NK-92 (cell line): ENCODE results near the gene MAML3.

ENCODE experiments used
- DNase-seq: peaks from one replicate; lab custom pipeline; 2025; ENCODE audit not compliant: unreplicated experiment; lab: John Stamatoyannopoulos, UW

The MAML3 gene

DNA sequence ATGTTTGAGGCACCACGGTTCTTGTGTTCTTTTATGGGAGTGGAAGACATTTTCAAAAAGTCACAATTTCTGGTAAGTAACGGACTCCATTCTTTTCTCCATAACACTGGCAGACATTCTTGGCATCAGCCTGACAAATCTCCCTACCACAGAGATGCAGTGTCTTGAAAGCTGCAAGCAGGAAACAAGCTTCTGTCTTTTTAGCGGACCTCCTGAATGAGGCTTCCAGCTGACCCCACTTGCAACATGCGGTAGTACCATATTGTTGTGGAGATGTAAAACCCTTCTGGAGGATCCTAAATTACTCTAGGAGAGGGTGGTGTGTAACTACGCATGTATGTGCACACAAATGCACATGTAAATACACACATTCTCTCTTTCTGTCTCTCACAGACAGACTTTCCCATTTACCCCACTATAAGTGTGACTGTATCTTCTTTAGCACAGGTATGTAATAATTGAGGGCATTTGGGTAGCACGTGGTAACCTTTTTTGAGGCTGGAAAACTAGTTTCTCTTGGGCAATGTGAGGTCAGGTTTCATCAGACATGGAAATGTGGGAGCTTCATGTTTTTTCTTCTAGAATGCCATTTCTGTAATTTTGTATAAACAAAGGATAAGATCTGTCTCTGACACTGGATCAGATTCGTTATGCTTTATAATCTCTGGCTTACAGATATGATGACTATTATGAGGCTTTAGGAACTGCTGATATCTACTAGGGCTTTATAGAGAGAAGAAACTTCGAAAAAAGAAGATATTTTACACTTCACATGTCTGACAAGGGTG lies 358.3 kb downstream of the MAML3 start:
- DNase-seq: no peak

DNA sequence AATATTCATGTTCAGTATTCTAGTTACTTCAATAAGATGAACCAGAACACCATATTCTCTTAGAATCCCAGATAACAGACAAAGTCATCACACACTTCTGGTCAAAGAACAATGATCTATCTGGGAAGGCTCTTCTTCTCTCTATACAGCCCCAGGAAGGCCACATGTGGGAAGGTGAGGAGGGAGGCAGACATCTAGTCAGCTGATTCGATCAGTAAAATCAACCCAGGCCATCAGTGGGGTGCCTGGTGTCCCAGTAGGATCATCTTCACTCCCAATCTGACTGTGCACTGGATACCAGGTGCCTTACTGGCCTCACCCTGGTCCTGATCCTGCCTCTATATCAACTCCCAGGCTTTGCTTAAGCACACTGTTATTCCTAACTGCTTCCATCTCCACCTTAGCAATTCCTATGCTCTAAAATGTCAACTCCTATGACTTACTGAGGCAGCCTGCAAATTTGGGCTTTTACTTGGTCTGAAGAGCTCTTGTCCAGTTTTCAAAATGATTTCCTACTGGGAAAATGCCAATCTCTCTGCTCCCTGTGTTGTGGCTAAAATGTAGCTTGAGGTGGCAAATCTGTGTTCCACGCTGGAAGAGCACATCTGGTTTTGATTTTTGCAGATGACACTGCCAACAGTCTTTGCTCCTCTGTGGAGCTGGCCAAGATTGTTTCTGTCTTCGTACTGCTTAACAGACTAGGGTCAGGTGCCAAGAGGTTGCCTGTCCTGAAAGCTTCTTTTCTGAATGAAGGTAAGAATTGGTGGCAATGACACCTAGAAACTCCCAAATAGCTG lies 359.6 kb downstream of the MAML3 start:
- DNase-seq: no peak

- no peak for DNase-seq
These were observed 362.3 kb downstream of the MAML3 start for GRCh38 chr4:139791681-139792080.

DNA sequence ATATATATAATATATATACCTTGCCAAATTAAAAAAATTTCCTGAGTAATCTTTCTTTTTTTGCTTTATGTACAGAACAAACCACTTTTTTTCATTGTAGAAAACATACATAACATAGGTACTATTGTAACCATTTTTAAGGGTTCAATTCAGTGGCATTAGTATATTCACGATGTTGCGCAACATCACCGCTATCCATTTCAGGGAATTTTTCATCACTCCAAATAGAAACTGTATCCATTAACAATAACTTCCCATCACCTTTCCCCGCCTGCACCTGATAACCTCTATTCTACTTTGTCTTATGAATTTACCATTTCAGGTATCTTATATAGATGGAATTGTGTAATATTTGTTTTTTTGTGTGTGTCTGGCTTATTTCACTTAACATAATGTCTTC lies 363.7 kb downstream of the MAML3 start:
- no peak for DNase-seq

DNA sequence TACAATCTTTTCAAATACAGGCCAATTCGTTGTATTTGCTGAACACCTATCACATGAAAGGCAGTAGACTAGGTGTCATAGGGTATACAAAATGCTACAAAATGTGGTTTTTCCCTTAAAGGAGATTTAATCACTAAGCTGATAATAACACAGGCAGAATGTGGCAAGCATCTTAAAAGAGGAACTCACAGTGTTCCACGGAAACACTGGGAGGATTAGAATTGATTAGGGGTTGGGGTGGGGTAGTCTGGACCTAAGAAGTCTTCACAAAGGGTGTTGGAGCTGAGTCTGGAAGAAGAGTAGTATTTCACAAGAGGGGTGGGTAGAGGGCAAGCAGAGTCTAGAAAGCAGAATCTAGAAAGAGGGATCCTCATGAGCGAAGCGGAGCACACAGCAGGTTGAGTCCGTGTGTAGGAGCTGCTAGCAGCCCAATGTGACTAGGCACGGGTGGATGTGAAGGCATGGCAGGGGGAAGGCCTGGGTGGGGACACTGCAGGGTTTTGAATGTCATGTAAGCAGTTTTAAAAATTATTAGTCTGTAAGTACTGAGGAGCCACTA lies 364.8 kb downstream of the MAML3 start:
- no peak for DNase-seq

DNA sequence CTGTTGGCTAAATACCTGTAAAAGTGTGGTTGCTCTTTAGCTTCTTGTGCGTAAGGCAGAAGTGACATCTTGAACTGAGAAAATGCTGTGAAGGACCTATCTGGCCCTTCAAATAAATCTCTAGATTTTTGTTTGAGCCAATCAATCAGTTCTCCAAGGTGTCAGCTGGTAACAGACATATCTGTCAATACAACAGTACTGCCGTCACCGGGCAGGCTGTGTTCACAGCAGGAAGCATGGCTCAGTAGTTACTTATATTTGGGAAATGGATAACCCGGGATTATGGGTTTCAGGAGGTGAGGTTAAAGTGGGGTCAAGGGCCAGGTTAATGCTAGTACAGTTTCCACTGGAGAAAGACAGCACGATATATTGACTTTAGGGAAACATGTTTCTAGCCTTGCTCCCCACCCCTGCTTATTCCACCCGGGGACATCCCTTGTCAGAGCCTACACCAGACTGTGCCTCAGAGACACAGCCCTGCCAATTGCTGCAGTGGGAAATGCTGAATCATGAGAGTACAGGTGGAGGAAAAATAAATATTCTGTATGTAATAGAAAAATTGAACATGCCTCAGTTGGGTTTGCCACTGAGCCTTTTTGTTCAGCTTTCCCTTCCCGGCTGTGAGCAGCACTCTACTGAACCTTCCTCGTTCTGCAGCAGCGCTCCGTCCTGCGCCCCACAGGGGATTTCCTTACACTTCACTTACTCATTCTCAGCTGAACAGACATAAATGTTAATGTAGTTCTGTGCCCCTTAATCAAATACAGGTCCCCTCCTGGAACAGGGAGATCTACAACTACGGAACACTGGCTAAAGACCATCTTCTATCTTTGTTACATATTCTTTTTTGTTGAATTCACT lies 367.3 kb downstream of the MAML3 start:
- no peak for DNase-seq

DNA sequence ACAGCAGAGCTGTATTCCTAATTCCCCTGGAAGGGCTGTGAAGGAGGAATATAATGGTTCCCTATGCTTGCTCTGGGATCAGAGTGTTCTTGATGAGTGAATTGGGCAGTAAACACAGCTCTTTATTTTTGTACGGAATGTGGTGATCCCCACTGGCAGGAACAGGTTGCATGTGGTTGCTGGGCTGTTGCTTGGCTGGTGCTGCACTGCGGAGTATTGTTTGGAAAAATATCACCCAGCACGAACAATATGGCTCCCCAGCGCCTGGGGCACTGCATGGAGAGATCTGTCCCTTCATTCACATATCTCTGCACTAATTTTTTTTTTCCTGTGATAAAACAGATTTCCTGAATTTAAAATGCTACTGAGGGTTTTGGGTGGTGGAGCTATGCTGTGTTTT lies 368.6 kb downstream of the MAML3 start:
- no peak for DNase-seq

DNA sequence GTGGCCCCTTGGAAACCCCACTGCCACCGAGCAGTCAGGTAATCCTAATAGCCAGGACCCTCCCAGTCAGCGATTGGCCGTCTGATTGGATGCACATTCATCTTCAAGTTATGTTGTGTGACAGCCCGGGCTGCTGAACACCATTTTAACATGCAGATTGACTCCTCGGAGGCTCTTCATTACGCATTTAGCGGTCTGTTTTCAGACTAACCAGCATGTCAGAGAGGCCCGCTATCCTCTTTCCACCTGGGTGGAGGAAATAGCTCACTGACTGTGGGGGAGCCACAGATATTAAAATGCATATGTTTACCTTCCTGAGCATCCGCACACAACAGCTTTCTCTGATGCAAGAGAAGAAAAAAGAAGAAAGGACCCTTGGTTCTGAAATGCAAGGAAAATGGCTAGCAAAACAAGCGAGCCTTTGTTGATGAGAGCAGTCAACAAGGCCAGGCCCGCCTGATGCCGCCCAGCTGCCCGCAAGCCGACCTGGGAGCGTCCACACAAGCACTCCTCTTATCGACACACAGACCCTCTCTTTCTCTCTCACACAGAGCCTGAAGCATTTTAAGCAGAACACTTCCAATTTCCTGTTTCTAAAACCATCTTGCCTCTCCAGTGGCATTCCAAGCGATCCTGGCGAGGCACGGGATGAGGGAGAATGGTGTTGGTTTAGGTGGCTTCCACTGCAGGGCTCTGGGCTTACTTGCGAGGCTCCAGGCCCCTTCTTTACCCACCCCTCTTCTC lies 370.1 kb downstream of the MAML3 start:
- no peak for DNase-seq

DNA sequence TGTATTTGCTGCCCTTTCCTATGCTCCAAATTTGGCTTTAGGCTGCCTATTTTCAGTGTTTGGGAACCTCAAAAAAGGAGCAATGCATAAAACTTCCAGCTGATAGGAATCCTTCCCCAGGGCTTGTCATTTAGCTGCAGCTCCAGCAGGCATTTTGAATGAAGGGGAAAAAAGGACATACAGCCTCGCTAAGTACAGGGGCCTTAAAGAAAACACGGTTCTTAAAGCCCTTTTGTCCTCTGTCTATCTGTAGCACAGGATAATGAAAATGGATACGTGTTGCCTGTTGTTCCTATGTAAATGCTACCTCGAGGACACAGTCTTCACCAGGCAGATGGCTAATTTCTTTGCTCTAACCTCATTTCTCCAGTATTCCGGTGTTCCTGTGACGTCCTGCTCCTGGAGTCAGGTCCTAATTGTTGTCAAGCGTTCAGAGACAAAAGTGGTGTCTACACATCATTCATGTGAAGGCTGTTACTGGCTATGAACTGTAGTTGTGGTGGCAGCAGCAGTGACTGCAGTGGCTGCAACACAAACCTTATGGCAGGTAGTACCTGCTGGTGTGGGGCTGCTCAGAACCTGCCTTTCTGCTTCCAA lies 371.0 kb downstream of the MAML3 start:
- no peak for DNase-seq

DNA sequence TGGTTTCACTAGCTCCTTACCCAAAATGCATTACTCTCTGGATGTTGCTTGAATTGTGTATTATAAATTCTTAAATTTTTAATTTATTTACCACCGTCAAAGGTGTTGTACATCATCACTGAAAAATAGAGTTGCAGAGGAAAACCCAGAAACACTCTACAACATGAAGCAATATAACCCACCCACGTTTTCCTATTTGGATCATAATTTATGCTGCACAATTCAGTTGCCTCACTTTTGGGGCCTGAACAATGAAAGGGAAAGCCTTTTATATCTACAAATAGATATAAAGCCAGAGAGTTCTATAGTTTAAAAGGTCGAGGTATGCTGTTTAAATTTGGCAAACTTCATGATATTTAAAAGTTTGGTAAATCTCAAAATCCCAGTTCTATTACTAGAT lies 372.9 kb downstream of the MAML3 start:
- DNase-seq: no peak

GRCh38 chr4:139779691-139780090 lies 374.3 kb downstream of the MAML3 start:
- no peak for DNase-seq

- no peak for DNase-seq
These were observed 376.2 kb downstream of the MAML3 start for GRCh38 chr4:139777757-139778156.

DNA sequence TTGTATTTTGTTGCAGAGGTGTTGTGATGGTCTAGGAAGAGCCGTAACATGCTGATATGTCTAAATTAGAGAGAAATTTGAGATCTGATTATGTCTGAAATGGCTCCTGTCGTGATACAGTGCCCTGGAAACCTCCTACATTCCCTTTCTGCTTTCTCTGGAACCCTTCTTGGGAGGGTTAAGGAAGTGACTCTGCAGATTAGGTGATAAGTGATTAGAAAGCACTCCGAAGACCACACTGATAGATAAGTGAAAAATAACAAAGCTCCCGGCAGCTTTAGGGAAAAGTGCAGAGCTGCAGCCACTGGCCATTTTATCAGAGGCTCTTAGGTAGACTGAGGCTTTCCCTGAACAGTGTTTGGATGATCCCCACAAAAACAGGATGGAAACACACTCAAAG lies 377.7 kb downstream of the MAML3 start:
- DNase-seq: no peak

DNA sequence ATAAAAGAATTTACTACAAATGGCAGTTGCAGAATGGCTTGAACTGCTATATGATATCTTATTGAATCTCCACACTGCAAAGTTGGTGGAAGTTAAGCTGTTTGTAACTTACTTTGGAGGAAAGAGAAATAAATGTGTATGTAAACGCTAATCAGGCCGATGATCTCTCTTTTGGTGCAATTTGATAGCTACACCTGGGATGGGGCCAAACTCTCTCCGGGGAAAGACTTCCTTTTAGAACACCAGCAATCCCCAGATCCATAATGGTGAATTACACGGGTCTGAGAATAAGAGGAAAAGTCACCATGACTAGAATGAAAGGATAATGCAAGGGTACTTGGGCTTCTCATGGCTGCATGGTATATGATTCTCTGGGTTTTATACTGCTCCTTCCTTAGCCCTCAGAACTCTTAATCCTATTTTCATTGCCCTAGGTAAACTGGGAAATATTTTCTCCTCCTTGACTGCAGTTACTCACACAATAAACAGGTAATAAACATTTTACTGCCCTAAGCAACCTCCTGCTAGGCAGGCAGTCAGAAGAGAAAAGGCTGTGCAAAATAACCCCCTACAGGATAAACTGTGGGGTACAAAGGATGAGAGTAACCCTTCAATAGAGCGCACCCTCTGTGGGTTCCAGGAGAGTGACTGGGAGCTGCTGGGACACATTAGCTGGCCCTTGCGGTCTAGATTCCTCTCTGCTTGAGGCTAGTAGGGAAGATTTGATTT lies 379.1 kb downstream of the MAML3 start:
- DNase-seq: no peak

GRCh38 chr4:139773560-139774318 lies 380.2 kb downstream of the MAML3 start:
- DNase-seq: no peak

GRCh38 chr4:139770361-139770760 lies 383.6 kb downstream of the MAML3 start:
- DNase-seq: no peak

- DNase-seq: no peak
These were observed 384.6 kb downstream of the MAML3 start for GRCh38 chr4:139769364-139769763.

- DNase-seq: no peak
These were observed 385.1 kb downstream of the MAML3 start for GRCh38 chr4:139768896-139769295.

GRCh38 chr4:139768366-139768765 lies 385.6 kb downstream of the MAML3 start:
- DNase-seq: no peak
